BJ (cell line): Measurements from ENCODE around the gene XPNPEP1. TPM values are rescaled to one million over a fixed set of nuclear protein-coding genes. Genes with fewer than 3 reads are reported as not detected.

Experiments
- CTCF ChIA-PET: fragments of 350-600 bp; formaldehyde crosslinking; extraction: SDS; loops from one replicate; lab custom pipeline; 2021; ENCODE audit warnings: antibody characterized with exemption, inconsistent platforms; lab: Yijun Ruan, JAX
- POLR2A ChIA-PET: fragments of 300-600 bp; sonication (Branson Sonifier 250); formaldehyde crosslinking; extraction: SDS; loops from one replicate; lab custom pipeline; 2021; ENCODE audit warnings: antibody characterized with exemption; lab: Charles Lee
- DNase-seq: peaks from one replicate; pipeline ENCODE4 v3.0.0-alpha.2; 2011; ENCODE audit warnings: low read depth
- H3K27me3 ChIP-seq: 2 replicates; pipeline ENCODE4 v1.6.0; 2011; ENCODE audit warnings: low read length; ENCODE audit not compliant: control insufficient read depth, insufficient read depth
- H3K36me3 ChIP-seq: 2 replicates; pipeline ENCODE4 v1.5.1; 2011; ENCODE audit warnings: low read length; ENCODE audit not compliant: control insufficient read depth, insufficient read depth
- H3K4me3 ChIP-seq: 2 replicates; pipeline ENCODE4 v1.5.1; 2011; ENCODE audit warnings: low read depth, mild to moderate bottlenecking, control low read depth, low read length
- CTCF ChIP-seq: IDR thresholded peaks from 2 replicates; pipeline ENCODE4 v1.5.1; 2011; ENCODE audit warnings: low read depth, mild to moderate bottlenecking, control low read depth, inconsistent platforms, low read length, moderate library complexity; ENCODE audit not compliant: insufficient read depth
- polyA plus RNA-seq: library from polyadenylated mRNA; depleted of rRNA; stranded (reverse); fragments of >200 nt; gene quantifications from 2 replicates; pipeline ENCODE4 v1.2.3, GENCODE V29; 2011

Gene XPNPEP1
- polyA plus RNA-seq, 1 experiment: 173 TPM

GRCh38 chr10:109941236-109941862 lies 18.0 kb upstream of the XPNPEP1 start:
- no peak overlapping the region for H3K4me3 ChIP-seq
- no peaks in the 10 kb centered on the region; the same call in 1 of the 2 replicates for H3K27me3 ChIP-seq
- POLR2A ChIA-PET: no interaction called here
- H3K36me3 ChIP-seq: no peaks in the 10 kb centered on the region
- TF ChIP-seq CTCF: no peak
- CTCF ChIA-PET: interaction anchor here (1.1 kb wide), 1 partner anchor 12 kb away, joined by 3 read pairs; no protein-coding TSS in a partner anchor
- DNase-seq: no peak

- POLR2A ChIA-PET: no interaction called here
Measured at GRCh38 chr10:109940553-109940952, 17.2 kb upstream of the XPNPEP1 start.

GRCh38 chr10:109940117-109940516 lies 16.8 kb upstream of the XPNPEP1 start:
- Histone ChIP-seq H3K4me3 (no peak overlapping the region), H3K27me3 (no peaks in the 10 kb centered on the region; the same call in 1 of the 2 replicates), H3K36me3 (no peaks in the 10 kb centered on the region)
- POLR2A ChIA-PET: no interaction called here
- CTCF ChIA-PET: interaction anchor here (1.2 kb wide), 1 partner anchor 11 kb away, joined by 3 read pairs; no protein-coding TSS in a partner anchor
- no peak for DNase-seq
- no peak for TF ChIP-seq CTCF

More at GRCh38 chr10:109940553-109940952, 17.2 kb upstream of the XPNPEP1 start:
- CTCF ChIA-PET: interaction anchor here (1.2 kb wide), 1 partner anchor 11 kb away, joined by 3 read pairs; no protein-coding TSS in a partner anchor
- Histone ChIP-seq H3K27me3 (no peaks in the 10 kb centered on the region; the same call in 1 of the 2 replicates), H3K36me3 (no peaks in the 10 kb centered on the region), H3K4me3 (no peak overlapping the region)
- no peak for DNase-seq
- no peak for TF ChIP-seq CTCF

GRCh38 chr10:109939315-109939961 lies 16.1 kb upstream of the XPNPEP1 start:
- no peak overlapping the region for H3K4me3 ChIP-seq
- ChIA-PET CTCF (interaction anchor here (1.2 kb wide), 1 partner anchor 10 kb away, joined by 3 read pairs; no protein-coding TSS in a partner anchor), POLR2A (no interaction called here)
- TF ChIP-seq CTCF: no peak
- H3K36me3 ChIP-seq: no peaks in the 10 kb centered on the region
- no peak for DNase-seq
- no peaks in the 10 kb centered on the region; the same call in 1 of the 2 replicates for H3K27me3 ChIP-seq

- ChIA-PET CTCF (interaction anchor here (1.2 kb wide), 1 partner anchor 54 kb away, joined by 3 read pairs; no protein-coding TSS in a partner anchor), POLR2A (no interaction called here)
- DNase-seq: no peak
- no peaks in the 10 kb centered on the region; the same call in 1 of the 2 replicates for H3K27me3 ChIP-seq
- no peak for TF ChIP-seq CTCF
- H3K36me3 ChIP-seq: no peaks in the 10 kb centered on the region
- no peak overlapping the region for H3K4me3 ChIP-seq
Measured at GRCh38 chr10:109937460-109938065, 14.3 kb upstream of the XPNPEP1 start.
